GM21825 (cell line): ENCODE data around the gene RFX5.

Source experiments
- ATAC-seq: cut with Tn5 transposase; IDR thresholded peaks from one replicate; pipeline ENCODE4 v1.9.1; 2021; ENCODE audit warnings: mild to moderate bottlenecking, moderate library complexity; ENCODE audit not compliant: unreplicated experiment

RFX5 gene

DNA sequence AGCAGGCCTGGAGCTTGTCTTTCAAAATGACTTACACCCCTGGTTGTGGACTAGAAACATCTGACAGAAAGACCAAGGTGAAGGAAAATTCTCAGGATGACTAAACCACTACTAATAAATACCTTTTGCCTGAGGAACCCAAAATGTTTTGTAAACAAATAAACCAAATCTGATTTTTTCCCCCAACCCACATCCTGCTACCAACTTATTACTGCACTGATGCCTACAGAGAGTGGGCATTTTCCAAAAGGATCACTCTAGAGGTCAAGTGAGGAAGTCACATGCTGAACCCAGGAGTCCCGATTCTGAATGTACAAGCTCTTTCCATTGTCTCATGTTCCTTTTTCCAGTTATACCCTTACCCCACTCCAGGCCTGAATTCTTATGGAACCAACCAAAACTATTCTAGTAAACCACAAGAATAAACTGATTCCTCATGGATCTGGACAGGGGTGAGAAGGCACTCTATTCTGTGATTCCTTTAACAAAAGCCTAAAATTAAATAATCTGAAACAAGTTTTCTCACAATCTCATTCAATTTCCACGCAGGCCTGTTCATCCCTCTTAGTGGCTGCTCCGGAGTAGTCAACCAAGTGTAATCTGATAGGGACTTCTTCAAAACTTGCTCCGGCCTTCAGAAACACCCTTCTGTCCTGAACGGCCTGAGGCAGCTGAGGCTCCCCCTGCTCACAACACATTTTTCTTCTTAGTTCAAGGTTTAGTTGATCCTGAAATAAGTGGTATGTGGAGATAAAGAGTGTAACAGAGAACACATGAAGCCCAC, 21.2 kb downstream of the RFX5 start:
- ATAC-seq: no peak

DNA sequence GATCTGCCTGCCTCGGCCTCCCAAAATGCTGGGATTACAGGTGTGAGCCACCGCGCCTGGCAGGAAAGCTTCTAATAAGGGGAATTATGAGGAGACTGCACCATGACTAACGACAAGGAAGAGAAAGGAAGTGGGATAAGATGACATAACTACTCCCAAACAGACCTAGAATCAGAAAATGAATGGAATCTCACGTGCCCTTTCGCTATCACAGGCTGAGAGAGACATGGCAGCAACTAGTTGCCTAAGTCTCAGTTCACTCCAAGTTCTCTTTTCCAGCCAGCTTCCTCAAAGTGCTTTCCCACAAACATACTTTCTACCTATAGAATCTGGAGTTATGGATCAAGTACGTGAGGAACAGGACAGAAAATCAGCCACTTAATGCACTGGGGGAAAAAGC, 21.8 kb downstream of the RFX5 start:
- ATAC-seq: no peak

DNA sequence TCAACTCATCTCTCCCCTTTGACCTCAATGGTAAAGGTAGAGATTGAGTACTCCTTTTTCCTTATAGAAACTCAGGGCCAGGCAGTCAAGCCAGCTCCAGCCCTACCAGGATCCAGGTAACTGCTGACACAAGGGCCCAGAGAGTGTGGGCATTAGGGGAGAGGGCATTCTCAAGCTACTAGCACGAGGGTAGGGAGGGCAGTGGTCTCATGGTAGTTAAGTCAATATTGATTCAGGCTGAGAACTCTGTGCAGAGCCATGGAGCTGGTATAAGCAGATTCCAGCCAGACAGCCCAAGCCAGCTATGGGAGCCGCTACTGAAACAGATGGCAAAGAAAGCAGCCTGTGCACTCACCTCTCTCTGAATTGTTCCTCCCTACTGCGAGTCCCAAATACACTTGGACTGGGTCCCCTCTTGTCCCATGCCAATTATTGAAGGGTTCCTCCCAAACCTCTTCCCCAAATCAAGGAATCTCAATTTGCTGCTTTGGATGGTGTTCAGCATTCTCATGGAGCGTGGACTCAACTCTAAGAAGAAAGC, 22.6 kb downstream of the RFX5 start:
- ATAC-seq: no peak

DNA sequence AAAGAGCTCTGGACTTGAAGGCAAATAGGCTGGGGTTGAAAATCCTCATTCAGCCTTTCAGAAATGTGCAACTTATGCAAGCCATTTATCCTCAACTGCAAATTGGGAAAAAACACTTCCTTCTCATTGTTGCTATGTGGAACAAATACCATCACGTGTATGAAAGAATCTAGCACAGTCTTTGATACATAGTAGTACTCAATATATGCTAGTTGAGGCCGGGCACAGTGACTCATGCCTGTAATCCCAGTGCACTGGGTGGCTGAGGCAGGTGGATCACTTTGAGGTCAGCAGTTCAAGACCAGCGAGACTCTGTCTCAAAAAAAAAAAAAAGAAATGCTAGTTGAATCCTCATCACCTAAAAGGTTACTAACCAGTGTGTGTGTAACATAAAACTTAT, 28.1 kb downstream of the RFX5 start:
- no peak for ATAC-seq

DNA sequence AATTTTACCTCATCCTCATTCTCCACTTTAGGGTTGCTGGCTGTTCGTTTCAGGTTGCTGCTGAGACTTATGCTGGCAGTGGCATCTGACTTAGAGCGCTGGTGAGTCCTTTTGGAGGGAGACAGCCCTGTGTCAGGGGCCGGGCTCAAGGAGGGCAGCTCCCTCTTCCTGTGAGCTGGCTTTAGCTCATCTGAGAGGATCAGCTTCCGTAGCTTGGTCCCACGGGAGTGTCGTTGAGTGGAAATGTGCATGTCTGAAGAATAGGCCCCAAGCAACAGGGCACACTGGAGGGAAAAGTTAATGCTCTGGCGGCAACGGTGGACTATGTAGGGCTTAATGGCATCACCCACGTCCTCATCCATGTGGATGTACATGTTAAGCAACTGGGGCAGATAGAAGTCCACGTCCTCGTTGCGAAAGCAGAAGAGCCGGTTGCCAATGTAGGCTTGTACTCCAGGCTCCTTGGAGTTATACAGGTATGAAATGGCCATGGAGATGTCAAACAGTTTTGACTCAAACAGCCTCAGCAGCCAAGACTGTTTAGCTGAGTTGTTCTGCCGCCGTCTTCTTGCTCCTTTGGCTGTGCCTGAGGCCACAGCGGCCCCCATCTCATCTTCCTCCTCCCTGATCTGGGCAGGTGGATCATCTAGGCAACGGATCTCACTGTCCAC, 31.4 kb downstream of the RFX5 start:
- no peak for ATAC-seq

DNA sequence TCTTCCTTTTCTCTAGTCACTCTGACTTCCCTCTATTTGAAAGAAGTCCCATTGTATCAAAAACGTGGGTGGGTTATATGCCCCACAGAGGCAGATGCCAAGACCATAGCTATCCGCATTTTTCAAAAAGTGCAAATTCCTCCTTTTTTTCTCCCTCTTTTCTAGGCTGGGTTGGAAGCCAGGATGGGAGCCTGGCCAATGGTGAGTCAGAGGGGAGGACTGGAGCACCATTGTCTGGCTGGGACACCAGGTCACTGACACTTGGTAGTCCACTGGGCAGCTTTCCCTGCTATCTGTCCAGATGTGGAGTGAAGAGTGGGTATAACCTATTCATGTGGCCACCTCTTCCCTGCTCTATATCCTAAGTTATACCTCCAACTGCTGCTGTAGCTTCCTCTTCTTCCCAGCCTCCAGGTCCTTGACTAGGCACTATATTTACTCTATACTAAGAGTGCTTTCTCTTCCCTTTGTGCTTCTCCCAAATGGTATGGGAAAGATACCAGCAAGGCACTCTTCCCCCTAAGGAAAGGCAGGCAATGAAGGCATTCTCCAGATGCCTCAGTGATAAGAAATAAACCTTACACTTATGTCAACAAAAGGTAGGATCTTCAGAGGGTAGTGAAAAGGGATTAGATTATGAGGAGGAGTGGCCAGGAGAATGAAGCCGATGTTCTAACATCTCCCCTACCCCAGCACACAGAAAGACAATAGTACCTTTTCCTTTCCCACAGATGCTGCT, 32.7 kb downstream of the RFX5 start:
- ATAC-seq: no peak

DNA sequence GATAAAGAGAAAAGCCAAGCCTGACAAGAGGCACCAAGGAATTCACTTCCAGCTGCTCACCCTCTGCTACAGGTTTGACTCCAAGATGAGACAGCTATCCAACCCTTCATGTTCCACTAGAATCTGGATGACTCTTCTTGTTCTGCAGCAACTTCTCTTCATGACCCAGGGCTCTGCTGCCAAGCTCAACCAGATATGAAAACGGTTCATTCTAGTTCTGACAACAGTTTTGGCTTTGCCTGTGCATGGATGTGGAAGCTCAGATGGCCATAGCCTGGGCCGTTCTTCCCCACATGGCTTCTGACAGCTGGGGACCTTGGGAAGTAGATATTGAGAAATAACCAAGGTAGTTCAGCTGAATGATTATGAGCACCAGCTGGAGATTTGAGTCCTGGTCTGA, 33.6 kb downstream of the RFX5 start:
- ATAC-seq: no peak

DNA sequence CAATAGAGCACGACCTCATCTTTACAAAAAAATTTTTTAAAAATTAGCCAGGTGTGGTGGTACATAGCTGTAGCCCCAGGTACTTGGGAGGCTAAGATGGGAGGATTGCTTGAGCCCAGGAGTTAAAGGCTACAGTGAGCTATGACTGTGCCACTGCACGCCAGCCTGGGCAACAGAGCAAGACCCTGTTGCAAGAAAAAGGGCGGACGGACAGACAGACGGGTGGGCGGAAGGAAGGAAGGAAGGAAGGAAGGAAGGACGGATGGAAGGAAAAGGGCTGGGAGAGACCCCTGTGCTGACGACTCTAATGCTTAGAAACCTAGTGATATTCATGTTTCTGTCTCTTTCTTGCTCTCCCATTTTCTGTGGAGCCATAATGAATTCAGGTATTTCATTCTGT, 34.2 kb downstream of the RFX5 start:
- ATAC-seq: no peak

DNA sequence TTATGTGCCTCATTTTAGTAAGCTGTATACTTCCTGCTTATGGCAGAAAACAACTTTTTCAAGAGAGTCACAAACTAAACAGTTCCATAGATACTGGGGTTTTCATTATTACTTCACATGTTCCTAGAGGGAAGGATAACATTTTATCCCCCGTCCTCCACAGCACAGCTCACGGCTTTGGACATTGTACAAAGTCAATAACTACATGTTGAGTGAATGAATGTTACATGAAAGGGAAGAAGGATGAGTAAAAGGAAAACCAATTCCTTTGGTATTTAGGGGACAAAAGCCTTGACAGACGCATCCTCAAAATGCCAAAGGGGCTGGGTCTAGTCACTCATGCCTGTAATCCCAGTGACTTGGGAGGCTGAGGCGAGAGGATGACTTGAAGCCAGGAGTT, 34.6 kb downstream of the RFX5 start:
- no peak for ATAC-seq

DNA sequence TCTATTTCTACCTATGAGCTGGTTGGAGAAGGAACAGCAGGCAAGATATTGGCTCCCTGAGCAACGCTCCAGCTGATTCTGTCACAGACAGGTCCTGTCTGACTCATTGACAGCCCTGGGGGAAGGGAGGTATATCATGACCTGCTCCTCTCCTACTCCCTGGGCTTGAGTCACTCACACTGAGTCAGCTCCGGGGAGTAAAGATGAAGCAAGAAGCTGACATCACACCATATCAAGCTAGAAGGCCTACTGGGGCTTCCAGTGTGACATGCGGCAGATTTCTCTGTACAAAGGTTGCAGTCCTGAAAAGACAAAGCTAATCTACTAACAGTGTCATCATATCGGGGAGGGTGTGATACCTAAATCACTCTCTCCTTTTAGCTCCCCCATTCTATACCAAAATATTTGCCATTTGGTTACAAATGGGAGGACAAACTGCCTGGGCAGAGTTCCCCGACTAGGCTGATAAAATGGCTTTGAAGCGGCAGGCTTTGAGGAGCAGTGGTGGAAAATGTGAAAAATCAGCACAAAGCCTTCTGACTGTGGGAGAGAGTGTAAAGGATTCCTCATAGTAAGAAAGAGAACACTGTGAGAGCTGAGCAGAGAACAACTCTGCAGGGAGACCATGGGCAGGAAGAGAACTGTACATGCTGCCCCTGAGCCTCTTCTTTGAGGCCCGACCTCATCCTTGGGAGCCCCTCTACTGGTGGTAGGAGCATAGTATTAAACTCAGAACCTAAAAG, 35.3 kb downstream of the RFX5 start:
- ATAC-seq: no peak

DNA sequence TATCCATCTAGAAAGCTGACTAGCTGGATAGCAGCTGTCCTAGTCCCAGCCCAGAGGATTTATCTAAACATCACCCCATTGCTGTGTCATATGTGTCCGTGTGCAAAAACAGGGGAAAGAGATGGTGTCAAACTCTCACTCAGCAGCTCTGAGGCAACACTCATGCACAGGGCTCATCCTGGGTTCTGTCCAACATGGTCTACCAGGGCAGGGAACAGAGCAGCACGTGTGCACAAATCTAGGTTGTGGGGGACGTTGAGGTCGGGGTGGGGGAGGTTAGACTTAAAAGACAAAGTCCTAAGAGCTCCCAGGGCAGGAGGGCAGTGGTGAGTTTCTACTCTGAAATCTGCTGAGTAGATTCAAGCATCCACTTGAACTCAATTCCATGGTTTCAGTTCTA, 36.0 kb downstream of the RFX5 start:
- no peak for ATAC-seq

DNA sequence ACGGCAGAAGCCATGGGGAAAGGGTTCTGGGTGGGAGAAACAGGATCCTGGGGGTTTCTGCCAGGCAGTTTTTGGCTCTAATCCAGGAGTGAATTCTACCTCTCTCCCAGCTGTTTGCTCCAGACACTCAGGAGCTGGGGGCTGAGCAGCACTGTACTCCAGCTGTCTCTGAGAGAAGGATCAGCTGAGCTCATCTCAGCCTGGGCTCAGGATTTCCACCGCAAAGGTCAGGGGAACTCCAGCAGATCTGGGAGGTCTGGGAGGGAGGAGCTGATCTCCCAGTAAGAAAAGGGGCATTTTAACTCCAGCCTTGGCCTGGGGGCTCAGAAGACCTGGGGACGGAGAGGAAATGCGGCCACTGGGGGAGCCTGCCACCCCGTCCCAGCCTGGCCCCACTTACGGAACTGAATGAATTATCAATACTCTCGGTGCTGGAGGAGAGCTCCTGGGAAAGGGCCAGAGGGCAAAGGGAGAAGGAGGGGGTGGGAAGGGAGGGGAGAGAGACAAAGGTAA, 37.2 kb downstream of the RFX5 start:
- no peak for ATAC-seq

DNA sequence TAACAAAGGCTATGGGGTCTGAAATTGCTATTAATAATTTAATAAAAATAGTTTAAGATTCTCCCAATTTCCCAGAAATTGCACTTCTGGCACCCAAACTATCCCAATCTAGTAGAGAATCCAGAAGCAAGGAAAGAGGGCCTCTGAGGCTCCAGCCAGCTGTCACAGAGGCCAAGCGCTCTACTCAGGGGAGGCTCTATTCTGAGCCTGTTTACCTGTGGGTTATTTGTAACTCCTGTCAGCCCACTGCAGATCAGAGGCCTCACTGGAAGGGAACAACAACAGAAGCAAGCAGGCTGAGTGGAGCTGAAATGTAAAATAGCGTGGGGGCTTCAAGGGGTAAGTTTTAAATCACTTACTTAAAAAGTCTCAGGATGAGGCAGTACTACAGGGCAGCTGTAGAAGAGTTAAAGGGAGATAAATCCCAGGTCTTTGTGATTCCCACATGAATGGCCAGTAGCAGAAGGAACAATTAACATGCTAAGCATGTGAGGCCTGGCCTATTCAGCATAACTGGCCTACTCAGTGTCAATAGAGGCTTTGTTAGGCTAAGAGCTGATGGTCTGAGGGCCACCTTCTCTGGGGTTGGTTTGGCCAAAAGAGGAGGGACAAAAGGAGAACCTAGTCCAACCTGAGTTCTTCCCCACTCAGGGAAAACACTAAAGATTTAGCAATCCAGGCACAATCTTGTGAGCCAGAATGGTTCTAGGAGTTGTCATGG, 52.1 kb downstream of the RFX5 start:
- no peak for ATAC-seq

DNA sequence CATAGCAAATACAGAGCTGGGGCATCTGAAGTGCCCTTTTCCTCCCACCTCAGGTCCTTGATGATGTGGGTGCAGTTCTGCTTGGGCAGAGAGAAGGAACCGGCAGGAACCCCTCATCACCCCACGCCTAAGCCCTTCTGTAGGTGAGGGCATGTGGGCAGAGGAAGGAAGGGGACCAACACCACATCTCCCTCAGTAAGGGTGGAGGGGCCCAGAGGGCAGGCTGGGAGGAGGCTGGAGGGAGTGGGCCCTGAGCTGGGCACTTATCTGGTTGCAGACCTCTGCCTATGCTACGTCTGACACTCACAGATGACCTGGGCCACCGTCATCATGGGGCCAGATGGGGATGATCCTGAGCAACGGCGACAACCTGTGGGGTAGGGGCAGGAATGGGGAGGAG, 54.0 kb downstream of the RFX5 start:
- ATAC-seq: no peak

DNA sequence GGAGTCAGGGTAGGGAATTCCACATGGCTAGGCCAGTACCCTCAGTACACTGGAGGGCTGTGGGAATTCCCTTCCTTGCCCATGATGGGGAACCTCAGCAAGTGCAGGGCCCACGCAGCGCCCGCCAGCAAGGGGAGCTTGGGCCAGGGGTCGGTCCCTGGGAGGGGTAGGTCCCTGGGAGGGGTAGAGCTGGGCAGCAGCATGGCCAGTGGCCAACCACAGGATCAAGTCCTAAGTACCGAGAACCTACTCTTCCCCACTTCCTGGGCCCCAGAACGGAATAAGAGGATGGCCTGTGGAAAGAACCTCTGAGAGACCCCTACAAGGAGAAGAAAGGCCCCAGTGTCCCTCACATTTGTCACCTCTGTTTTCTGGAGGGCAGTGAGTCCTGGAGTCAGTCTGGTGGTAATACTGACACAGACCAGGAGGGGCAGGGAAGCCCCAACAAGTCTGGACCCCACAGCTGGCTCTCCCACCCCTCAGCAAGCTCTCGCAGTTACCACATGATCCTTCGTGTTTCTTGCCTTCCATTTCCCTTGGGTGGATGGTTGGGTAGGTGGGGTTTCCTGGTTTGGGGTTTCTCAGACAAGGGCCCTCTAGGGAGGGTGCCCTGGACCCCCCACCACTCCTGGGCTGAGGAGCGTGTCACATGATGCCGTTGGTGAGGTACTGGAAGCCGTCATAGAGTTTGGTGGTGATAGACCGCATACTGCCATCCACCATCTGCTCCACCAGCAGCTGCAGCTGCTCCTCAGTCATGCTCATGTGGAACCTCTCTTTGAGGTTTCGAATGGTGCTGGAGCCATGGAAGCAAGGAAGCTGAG, 54.6 kb downstream of the RFX5 start:
- ATAC-seq: no peak

DNA sequence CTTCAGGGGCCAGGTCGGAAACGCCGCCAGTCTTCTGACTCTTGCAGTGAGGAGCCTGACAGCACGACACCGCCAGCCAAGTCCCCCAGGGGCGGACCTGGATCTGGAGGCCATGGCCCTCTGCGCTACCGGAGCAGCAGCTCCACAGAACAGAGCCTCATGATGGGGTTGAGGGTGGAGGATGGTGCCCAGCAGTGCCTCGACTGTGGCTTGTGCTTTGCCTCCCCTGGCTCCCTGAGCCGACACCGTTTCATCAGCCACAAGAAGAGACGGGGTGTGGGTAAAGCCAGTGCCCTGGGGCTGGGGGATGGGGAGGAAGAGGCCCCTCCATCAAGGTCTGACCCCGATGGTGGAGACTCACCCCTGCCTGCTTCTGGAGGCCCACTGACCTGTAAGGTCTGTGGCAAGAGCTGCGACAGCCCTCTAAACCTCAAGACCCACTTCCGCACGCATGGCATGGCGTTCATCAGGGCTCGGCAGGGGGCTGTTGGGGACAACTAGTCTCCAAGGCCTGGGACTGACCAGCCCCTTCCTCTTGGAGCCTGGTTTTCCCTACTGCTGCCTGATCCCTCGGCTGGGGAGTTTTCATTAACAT, 56.2 kb downstream of the RFX5 start:
- no peak for ATAC-seq
